Placental pericyte (primary cell): ENCODE measurements around the gene LZIC. TPM values are rescaled to one million over a fixed set of nuclear protein-coding genes. Genes with fewer than 3 reads are reported as not detected.

Source experiments
- small RNA-seq: library from RNA; depleted of rRNA; stranded (forward); fragments of <200 nt; gene quantifications from one replicate; pipeline ENCODE3, GENCODE V24; 2012; ENCODE audit warnings: low replicate concordance
- total RNA-seq: library from RNA; depleted of rRNA; stranded (reverse); fragments of >200 nt; gene quantifications from 2 replicates; pipeline ENCODE4 v1.2.3, GENCODE V29; 2012

LZIC gene
- total RNA-seq, result 26.7 and 34.1 TPM in 2 replicates

GRCh38 chr1:9942939-9943788 lies at the start of gene LZIC, which contains the start of gene NMNAT1:
Gene LZIC (minus strand): TSS chr1:9943391. CDS start chr1:9936619, 6,772 bp downstream.
Gene NMNAT1 (plus strand): TSS chr1:9943475. CDS start chr1:9972074, 28,599 bp downstream.

GRCh38 chr1:9910076-9910422 lies 33.1 kb downstream of the LZIC start, which contains the start of gene CTNNBIP1:
Gene CTNNBIP1 (minus strand): TSS chr1:9910269. CDS start chr1:9872064, 38,205 bp downstream.

Small RNAs within 50 kb of the gene (small RNA-seq; reads per million reads assigned to genes)
- not detected for gene MIR5697

Other genes with a start within 250 kb of the LZIC start
- gene CLSTN1, start 119.4 kb downstream of the LZIC start, total RNA-seq, result 84.2 and 190 TPM in 2 replicates
- gene CTNNBIP1, start 33.1 kb downstream of the LZIC start, total RNA-seq, result 15.3 and 42.4 TPM in 2 replicates
- 7.2 and 7.4 TPM in 2 replicates for gene NMNAT1, start 84 bp upstream of the LZIC start, total RNA-seq
- not detected in 2 replicates for gene RBP7, start 53.8 kb upstream of the LZIC start, total RNA-seq
- gene UBE4B, start 89.6 kb upstream of the LZIC start, total RNA-seq, result 59.4 and 83.6 TPM in 2 replicates